SH-SY5Y (cell line): ENCODE results near the gene MRGPRX2.

Experiments
- GATA2 ChIP-seq: IDR thresholded peaks from 2 replicates; pipeline ENCODE4 v1.6.1; 2011; ENCODE audit warnings: mild to moderate bottlenecking, low read depth, low read length
- GATA3 ChIP-seq: IDR thresholded peaks from 2 replicates; pipeline ENCODE4 v1.6.1; 2011; ENCODE audit warnings: low read depth, mild to moderate bottlenecking, low read length, moderate library complexity

DNA sequence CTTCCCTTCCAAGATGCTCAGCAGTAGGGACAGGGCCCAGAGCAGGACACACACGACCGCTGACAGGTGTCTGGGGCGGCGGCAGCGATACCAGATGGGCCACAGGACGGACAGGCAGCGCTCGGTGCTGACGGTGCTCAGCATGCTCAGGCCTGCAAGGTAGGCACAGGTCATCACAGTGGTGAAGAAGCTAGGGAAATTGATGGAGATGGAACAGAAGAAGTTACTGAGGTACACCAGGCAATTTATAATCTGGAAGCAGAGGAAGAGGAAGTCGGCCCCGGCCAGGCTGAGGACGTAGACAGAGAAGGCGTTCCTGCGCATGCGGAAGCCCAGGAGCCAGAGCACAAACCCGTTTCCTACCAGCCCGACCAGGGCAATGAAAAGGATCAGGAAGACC, 4.6 kb downstream of the MRGPRX2 start:
- TF ChIP-seq GATA2, result no peak
- no peak for TF ChIP-seq GATA3
